Astrocyte (in vitro differentiated cells and primary cell): ENCODE data around the gene CAMK2B. TPM values are rescaled to one million over a fixed set of nuclear protein-coding genes. Genes with fewer than 3 reads are reported as not detected.

ENCODE experiments used
- DNase-seq: peaks from one replicate; pipeline ENCODE4 v3.0.0-alpha.2; 2010; ENCODE audit warnings: low read depth
- FAIRE-seq: peaks from 2 replicates; lab custom pipeline; 2011; peaks lifted over from hg19 to GRCh38; lab: Jason Lieb, UNC
- H2AFZ ChIP-seq: 2 replicates; pipeline ENCODE4 v1.6.0; 2012; ENCODE audit warnings: low read depth, low read length, inconsistent platforms
- H3K27ac ChIP-seq: 2 replicates; pipeline ENCODE4 v1.5.1; 2011; ENCODE audit warnings: low read depth, low read length, inconsistent platforms
- H3K27me3 ChIP-seq: 2 replicates; pipeline ENCODE4 v1.6.0; 2011; ENCODE audit warnings: low read length, inconsistent platforms; ENCODE audit not compliant: insufficient read depth
- H3K36me3 ChIP-seq: 2 replicates; pipeline ENCODE4 v1.5.1; 2011; ENCODE audit warnings: low read length, inconsistent platforms; ENCODE audit not compliant: insufficient read depth
- H3K4me1 ChIP-seq: 2 replicates; pipeline ENCODE4 v1.5.1; 2011; ENCODE audit warnings: low read length, inconsistent platforms; ENCODE audit not compliant: insufficient read depth
- H3K4me2 ChIP-seq: 2 replicates; pipeline ENCODE4 v1.6.0; 2012; ENCODE audit warnings: low read length, inconsistent platforms
- H3K4me3 ChIP-seq: 2 replicates; pipeline ENCODE4 v1.5.1; 2011; ENCODE audit warnings: low read depth, mild to moderate bottlenecking, low read length, inconsistent platforms; ENCODE audit not compliant: insufficient read depth
- H3K79me2 ChIP-seq: 2 replicates; pipeline ENCODE4 v1.6.0; 2012; ENCODE audit warnings: mild to moderate bottlenecking, low read length, inconsistent platforms; ENCODE audit not compliant: insufficient read depth
- H3K9ac ChIP-seq: 2 replicates; pipeline ENCODE4 v1.6.0; 2012; ENCODE audit warnings: mild to moderate bottlenecking, low read length, inconsistent platforms
- H3K9me3 ChIP-seq: 2 replicates; pipeline ENCODE4 v1.5.1; 2012; ENCODE audit warnings: low read depth, mild to moderate bottlenecking, low read length, inconsistent platforms; ENCODE audit not compliant: insufficient read depth
- H4K20me1 ChIP-seq: 2 replicates; pipeline ENCODE4 v1.6.0; 2012; ENCODE audit warnings: low read length, inconsistent platforms; ENCODE audit not compliant: insufficient read depth
- H3K27ac Mint-ChIP-seq: one replicate; pipeline ENCODE4 v1.8.0; 2021; ENCODE audit warnings: mild to moderate bottlenecking, mixed read lengths; ENCODE audit not compliant: unreplicated experiment
- H3K27me3 Mint-ChIP-seq: one replicate; pipeline ENCODE4 v1.8.0; 2021; ENCODE audit warnings: low read depth, mixed read lengths; ENCODE audit not compliant: unreplicated experiment
- H3K36me3 Mint-ChIP-seq: one replicate; pipeline ENCODE4 v1.8.0; 2021; ENCODE audit warnings: low read depth, mixed read lengths; ENCODE audit not compliant: unreplicated experiment
- H3K4me1 Mint-ChIP-seq: one replicate; pipeline ENCODE4 v1.8.0; 2021; ENCODE audit warnings: low read depth, mixed read lengths; ENCODE audit not compliant: unreplicated experiment
- H3K4me3 Mint-ChIP-seq: one replicate; pipeline ENCODE4 v1.8.0; 2021; ENCODE audit warnings: mild to moderate bottlenecking, moderate library complexity, mixed read lengths; ENCODE audit not compliant: unreplicated experiment
- H3K9me3 Mint-ChIP-seq: one replicate; pipeline ENCODE4 v1.8.0; 2021; ENCODE audit warnings: mild to moderate bottlenecking, mixed read lengths; ENCODE audit not compliant: unreplicated experiment
- EZH2 ChIP-seq: IDR thresholded peaks from 2 replicates; pipeline ENCODE4 v1.6.1; 2012; ENCODE audit warnings: mild to moderate bottlenecking, low read length, inconsistent platforms; ENCODE audit not compliant: insufficient read depth
- total RNA-seq: library from RNA; stranded (reverse); gene quantifications from 2 replicates; pipeline ENCODE4 v1.2.1, GENCODE V29; 2021
- TF ChIP-seq, protein P1 (sequence below): IDR thresholded peaks from 2 replicates; pipeline ENCODE4 v1.5.1; 2011; ENCODE audit warnings: low read depth, mild to moderate bottlenecking, inconsistent platforms, low read length, moderate library complexity; ENCODE audit not compliant: insufficient read depth

Gene CAMK2B
- total RNA-seq, 1 donor from 2014 or later, result 0.18 TPM

- H3K9me3 Mint-ChIP-seq, result peaks cover 2% of the 10 kb centered on the region
- Histone ChIP-seq H3K79me2 (no peaks in the 10 kb centered on the region), H4K20me1 (no peaks in the 10 kb centered on the region), H3K9me3 (no peaks in the 10 kb centered on the region), H3K9ac (no peak overlapping the region), H3K4me1 (peaks cover 4% of the 10 kb centered on the region), H3K36me3 (no peaks in the 10 kb centered on the region), H2AFZ (no peak overlapping the region), H3K4me2 (no peak overlapping the region), H3K4me3 (no peak overlapping the region), H3K27me3 (no peaks in the 10 kb centered on the region), H3K27ac (no peak overlapping the region)
- no peak overlapping the region for H3K4me3 Mint-ChIP-seq
- FAIRE-seq (no peak), DNase-seq (no peak)
- H3K4me1 Mint-ChIP-seq, result no peaks in the 10 kb centered on the region
- TF ChIP-seq EZH2, result no peak
- TF ChIP-seq, protein P1, sequence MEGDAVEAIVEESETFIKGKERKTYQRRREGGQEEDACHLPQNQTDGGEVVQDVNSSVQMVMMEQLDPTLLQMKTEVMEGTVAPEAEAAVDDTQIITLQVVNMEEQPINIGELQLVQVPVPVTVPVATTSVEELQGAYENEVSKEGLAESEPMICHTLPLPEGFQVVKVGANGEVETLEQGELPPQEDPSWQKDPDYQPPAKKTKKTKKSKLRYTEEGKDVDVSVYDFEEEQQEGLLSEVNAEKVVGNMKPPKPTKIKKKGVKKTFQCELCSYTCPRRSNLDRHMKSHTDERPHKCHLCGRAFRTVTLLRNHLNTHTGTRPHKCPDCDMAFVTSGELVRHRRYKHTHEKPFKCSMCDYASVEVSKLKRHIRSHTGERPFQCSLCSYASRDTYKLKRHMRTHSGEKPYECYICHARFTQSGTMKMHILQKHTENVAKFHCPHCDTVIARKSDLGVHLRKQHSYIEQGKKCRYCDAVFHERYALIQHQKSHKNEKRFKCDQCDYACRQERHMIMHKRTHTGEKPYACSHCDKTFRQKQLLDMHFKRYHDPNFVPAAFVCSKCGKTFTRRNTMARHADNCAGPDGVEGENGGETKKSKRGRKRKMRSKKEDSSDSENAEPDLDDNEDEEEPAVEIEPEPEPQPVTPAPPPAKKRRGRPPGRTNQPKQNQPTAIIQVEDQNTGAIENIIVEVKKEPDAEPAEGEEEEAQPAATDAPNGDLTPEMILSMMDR, result no peak
- no peak overlapping the region for H3K27ac Mint-ChIP-seq
- H3K27me3 Mint-ChIP-seq, result peaks cover 42% of the 10 kb centered on the region
- H3K36me3 Mint-ChIP-seq, result no peaks in the 10 kb centered on the region
These were observed 19.6 kb downstream of the CAMK2B start for GRCh38 chr7:44305564-44306507.

DNA sequence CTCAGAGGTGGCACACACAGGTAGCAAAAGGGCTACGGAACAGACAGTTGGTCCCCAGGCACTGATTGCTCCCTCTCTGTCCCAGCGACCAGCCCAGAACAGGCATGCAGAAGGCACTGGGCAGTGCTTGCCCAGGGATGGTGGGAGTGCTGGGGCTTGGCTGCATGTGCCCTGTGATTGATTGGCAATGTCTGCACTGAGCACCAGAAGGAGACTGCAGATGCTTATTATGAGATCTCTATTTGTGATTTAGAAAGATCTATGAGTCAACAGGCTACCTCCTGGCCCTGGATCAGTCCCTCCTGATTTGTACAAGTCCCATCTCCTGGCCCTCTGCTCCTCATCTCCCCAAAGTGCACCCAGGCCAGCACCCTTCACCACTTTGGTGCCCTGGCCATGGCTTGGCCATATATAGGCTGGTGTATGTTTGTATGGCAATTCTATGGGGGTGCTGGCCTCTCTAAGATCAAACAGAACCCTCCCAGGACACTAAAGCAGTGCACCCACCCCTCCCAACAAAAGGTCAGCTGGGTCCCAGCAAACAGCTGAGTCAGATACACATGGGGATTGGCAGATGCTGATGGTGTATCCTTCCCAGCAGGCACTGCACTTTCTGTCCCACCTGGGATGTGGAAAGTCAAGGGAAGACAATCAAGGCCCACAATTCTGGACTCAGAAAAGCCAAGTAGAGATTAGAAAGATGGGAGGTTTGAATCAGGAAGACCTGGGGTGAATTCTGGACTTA, 30.9 kb downstream of the CAMK2B start:
- DNase-seq, result no peak
- Mint-ChIP-seq H3K4me3 (no peak overlapping the region), H3K27ac (no peak overlapping the region), H3K27me3 (peaks cover 73% of the 10 kb centered on the region), H3K9me3 (no peaks in the 10 kb centered on the region), H3K4me1 (no peaks in the 10 kb centered on the region), H3K36me3 (no peaks in the 10 kb centered on the region)
- H3K4me1 ChIP-seq, result peaks cover 3% of the 10 kb centered on the region
- no peaks in the 10 kb centered on the region for H3K9me3 ChIP-seq
- no peak overlapping the region for H3K4me2 ChIP-seq
- FAIRE-seq, result no peak
- no peaks in the 10 kb centered on the region for H3K79me2 ChIP-seq
- H3K4me3 ChIP-seq, result no peak overlapping the region
- no peak overlapping the region for H3K9ac ChIP-seq
- no peaks in the 10 kb centered on the region for H3K36me3 ChIP-seq
- no peak overlapping the region for H2AFZ ChIP-seq
- TF ChIP-seq, protein P1, result no peak
- no peak for TF ChIP-seq EZH2
- H3K27ac ChIP-seq, result no peak overlapping the region
- H4K20me1 ChIP-seq, result no peaks in the 10 kb centered on the region
- H3K27me3 ChIP-seq, result peaks cover 61% of the 10 kb centered on the region
